ENCODE measurements around the gene ENTPD8.

Gene ENTPD8

GRCh38 chr9:137441935-137442321, 771 bp upstream of the ENTPD8 start:
- DNase-seq (ENCODE audit: low read depth): no peak
- no peak overlapping the region for H3K4me3 ChIP-seq (ENCODE audit: low read depth, low read length)
- TF ChIP-seq CTCF (IDR thresholded peaks at IDR 0.05; ENCODE audit: low read depth, low read length, missing control alignments): no peak

DNA sequence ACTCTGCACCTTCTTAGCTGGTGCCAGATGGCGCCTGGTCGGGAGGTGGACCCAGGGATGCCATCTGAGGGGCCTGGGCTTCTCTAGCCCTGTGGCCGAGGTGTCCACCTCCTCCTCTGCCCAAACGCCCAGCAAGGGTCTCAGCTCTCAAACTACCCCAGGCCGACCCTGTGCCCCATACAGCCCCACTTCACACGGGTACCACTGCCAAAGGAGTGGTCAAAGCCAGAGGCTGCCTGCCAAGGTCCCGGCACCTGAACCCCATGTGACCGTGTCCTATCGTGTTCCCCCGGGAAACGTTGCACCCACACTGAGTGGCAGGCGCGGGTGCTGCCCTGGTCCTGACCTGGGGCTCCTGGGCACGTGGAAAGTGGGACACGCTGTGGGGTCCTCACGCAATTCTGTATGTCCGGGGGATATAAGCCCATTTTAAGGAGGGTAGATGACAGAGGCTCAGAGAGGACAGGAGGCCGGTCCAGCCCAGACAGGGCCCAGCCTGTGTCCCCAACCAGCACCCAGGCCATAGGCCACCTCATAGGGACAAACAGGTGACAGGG, 1.9 kb downstream of the ENTPD8 start:
- no peak overlapping the region for H3K4me3 ChIP-seq (ENCODE audit: low read depth, low read length)
- DNase-seq (ENCODE audit: low read depth): no peak
- no peak for TF ChIP-seq CTCF (IDR thresholded peaks at IDR 0.05; ENCODE audit: low read depth, low read length, missing control alignments)

- H3K4me3 ChIP-seq (ENCODE audit: low read depth, low read length): no peak overlapping the region
- TF ChIP-seq CTCF (IDR thresholded peaks at IDR 0.05; ENCODE audit: low read depth, low read length, missing control alignments): no peak
- no peak for DNase-seq (ENCODE audit: low read depth)
Observed at GRCh38 chr9:137438591-137439157, 2.5 kb downstream of the ENTPD8 start.

GRCh38 chr9:137437691-137438590, 3.2 kb downstream of the ENTPD8 start:
- no peak for DNase-seq (ENCODE audit: low read depth)
- no peak for TF ChIP-seq CTCF (IDR thresholded peaks at IDR 0.05; ENCODE audit: low read depth, low read length, missing control alignments)
- no peak overlapping the region for H3K4me3 ChIP-seq (ENCODE audit: low read depth, low read length)

- no peak for TF ChIP-seq CTCF (IDR thresholded peaks at IDR 0.05; ENCODE audit: low read depth, low read length, missing control alignments)
- H3K4me3 ChIP-seq (ENCODE audit: low read depth, low read length): no peak overlapping the region
- no peak for DNase-seq (ENCODE audit: low read depth)
Observed at GRCh38 chr9:137436761-137437600, 4.2 kb downstream of the ENTPD8 start.

DNA sequence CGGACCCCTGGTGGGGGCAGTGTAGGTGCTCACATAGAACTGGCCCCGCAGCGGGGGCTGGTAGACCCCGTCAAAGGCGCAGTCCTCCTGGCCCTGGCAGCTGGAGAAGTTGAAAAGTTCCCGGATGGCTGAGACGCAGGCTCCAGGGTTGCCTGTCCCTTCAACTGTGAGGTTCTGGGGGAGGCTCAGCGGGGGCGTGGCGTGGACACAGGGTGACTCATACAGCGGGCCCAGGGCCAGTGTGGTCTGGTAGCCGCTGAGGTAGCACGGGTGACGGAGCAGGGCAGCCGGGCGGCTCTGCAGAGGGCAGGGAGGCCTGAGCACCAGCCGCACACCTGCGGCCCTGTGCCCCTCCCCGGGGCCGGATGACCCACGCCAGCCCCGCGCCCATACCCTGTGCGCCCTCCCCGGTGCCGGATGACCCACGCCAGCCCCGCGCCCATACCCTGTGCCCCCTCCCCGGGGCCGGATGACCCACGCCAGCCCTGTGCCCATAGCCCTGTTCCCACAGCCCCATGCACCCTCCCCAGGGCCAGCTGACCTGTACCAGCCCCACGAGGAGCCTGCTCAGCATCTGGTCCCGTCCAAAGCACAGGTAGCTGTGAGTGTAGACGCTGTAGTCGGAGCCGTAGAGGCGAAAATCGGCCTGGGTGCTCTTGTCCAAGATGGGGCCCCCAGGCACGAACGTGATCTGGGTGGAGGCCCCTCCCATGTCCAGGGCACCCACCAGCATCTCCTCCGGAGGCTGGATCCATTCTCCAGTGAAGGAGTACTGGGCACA, 5.0 kb downstream of the ENTPD8 start:
- no peak for DNase-seq (ENCODE audit: low read depth)
- TF ChIP-seq CTCF (IDR thresholded peaks at IDR 0.05; ENCODE audit: low read depth, low read length, missing control alignments): no peak
- H3K4me3 ChIP-seq (ENCODE audit: low read depth, low read length): no peak overlapping the region

All from GM12864 (cell line).